ENCODE measurements around the gene CDH15.

GRCh38 chr16:89140981-89141883 is 30.3 kb upstream of the CDH15 start:
- no peak for TF ChIP-seq CTCF (IDR thresholded peaks at IDR 0.05 in 2 of 3, conservative IDR thresholded peaks at IDR 0.05 in 1 of 3; ENCODE audit: borderline replicate concordance in 1 of 3, insufficient read depth in 1 of 3, low read depth in 2 of 3, low read length in 2 of 3)
- TF ChIP-seq, protein P1, sequence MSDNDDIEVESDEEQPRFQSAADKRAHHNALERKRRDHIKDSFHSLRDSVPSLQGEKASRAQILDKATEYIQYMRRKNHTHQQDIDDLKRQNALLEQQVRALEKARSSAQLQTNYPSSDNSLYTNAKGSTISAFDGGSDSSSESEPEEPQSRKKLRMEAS (IDR thresholded peaks at IDR 0.05), result no peak
- no peak for TF ChIP-seq EGR1 (IDR thresholded peaks at IDR 0.05; ENCODE audit: low read depth)
- TF ChIP-seq REST (IDR thresholded peaks at IDR 0.05; ENCODE audit: low read depth), result no peak
- no peak for TF ChIP-seq POLR2A (IDR thresholded peaks at IDR 0.05; ENCODE audit: borderline replicate concordance, extremely low read depth, insufficient read depth, insufficient read length)
- no peak for TF ChIP-seq YY1 (IDR thresholded peaks at IDR 0.05; ENCODE audit: extremely low read depth, insufficient replicate concordance, low read depth, low read length)

All from HCT116 (cell line).